Epithelial cell of proximal tubule (primary cell): ENCODE measurements around the gene TRIM25. TPM values are rescaled to one million over a fixed set of nuclear protein-coding genes. Genes with fewer than 3 reads are reported as not detected.

ENCODE experiments used
- DNase-seq: peaks from one replicate; pipeline ENCODE4 v3.0.0-alpha.2; 2011; ENCODE audit warnings: low read depth
- H3K4me3 ChIP-seq: 2 replicates; pipeline ENCODE4 v1.5.1; 2011; ENCODE audit warnings: low read depth, mild to moderate bottlenecking, low read length
- CTCF ChIP-seq: conservative IDR thresholded peaks from 2 replicates; pipeline ENCODE4 v1.5.1; 2012; ENCODE audit warnings: low read depth, mild to moderate bottlenecking, low read length
- total RNA-seq: library from RNA; depleted of rRNA; stranded (reverse); fragments of >200 nt; gene quantifications from 2 replicates; pipeline ENCODE4 v1.2.3, GENCODE V29; 2015

Gene TRIM25
- total RNA-seq: 51.7 and 58.1 TPM in 2 replicates

GRCh38 chr17:56913867-56914580, at the start of gene TRIM25:
TRIM25 (minus strand) TSS chr17:56914049; CDS start chr17:56913988, 61 bp downstream.
- peak within 1 kb of the TSS; percentile 95 for H3K4me3 ChIP-seq
- no peak for DNase-seq
- TF ChIP-seq CTCF: no peak

GRCh38 chr17:56960596-56961538, 47.0 kb upstream of the TRIM25 start, which contains the start of gene COIL:
COIL (minus strand) TSS chr17:56961050; CDS start chr17:56961019, 31 bp downstream.
- DNase-seq: peak; percentile 33
- peak; percentile 98 for TF ChIP-seq CTCF
- peak within 1 kb of the TSS; percentile 96 for H3K4me3 ChIP-seq

- H3K4me3 ChIP-seq: no peak overlapping the region
- no peak for TF ChIP-seq CTCF
- DNase-seq: no peak
Measured at GRCh38 chr17:56956992-56957391, 43.1 kb upstream of the TRIM25 start.

GRCh38 chr17:56949595-56949994, 35.7 kb upstream of the TRIM25 start:
- H3K4me3 ChIP-seq: no peak overlapping the region
- no peak for DNase-seq
- TF ChIP-seq CTCF: no peak

GRCh38 chr17:56948491-56948890, 34.6 kb upstream of the TRIM25 start:
- TF ChIP-seq CTCF: no peak
- no peak overlapping the region for H3K4me3 ChIP-seq
- no peak for DNase-seq

GRCh38 chr17:56947741-56948140, 33.9 kb upstream of the TRIM25 start:
- no peak for DNase-seq
- no peak overlapping the region for H3K4me3 ChIP-seq
- no peak for TF ChIP-seq CTCF
